Smooth muscle cell (in vitro differentiated cells): ENCODE results near the gene TRHDE. TPM values are rescaled to one million over a fixed set of nuclear protein-coding genes. Genes with fewer than 3 reads are reported as not detected.

Experiments used
- DNase-seq: peaks from one replicate; lab custom pipeline; 2025; ENCODE audit not compliant: unreplicated experiment; lab: John Stamatoyannopoulos, UW
- H2AFZ ChIP-seq: fragments of 200-600 bp; sonication (generic); 2 replicates; pipeline ENCODE4 v1.6.0; 2016; ENCODE audit warnings: antibody characterized with exemption, low read depth, mild to moderate bottlenecking
- H3F3A ChIP-seq: fragments of 200-600 bp; sonication (generic); 2 replicates; pipeline ENCODE4 v1.6.0; 2017; ENCODE audit warnings: antibody characterized with exemption, low read depth
- H3K27ac ChIP-seq: fragments of 200-600 bp; sonication (generic); 2 replicates; pipeline ENCODE4 v1.5.1; 2016; ENCODE audit warnings: low read depth, mild to moderate bottlenecking
- H3K27me3 ChIP-seq: fragments of 200-600 bp; sonication (generic); 2 replicates; pipeline ENCODE4 v1.6.1; 2016; ENCODE audit warnings: low read depth, mild to moderate bottlenecking
- H3K36me3 ChIP-seq: fragments of 200-600 bp; sonication (generic); 2 replicates; pipeline ENCODE4 v1.5.1; 2016; ENCODE audit warnings: low read depth
- H3K4me1 ChIP-seq: fragments of 200-600 bp; sonication (generic); 2 replicates; pipeline ENCODE4 v1.5.1; 2016; ENCODE audit warnings: low read depth
- H3K4me2 ChIP-seq: fragments of 200-600 bp; sonication (generic); 2 replicates; pipeline ENCODE4 v1.6.0; 2016; ENCODE audit warnings: mild to moderate bottlenecking
- H3K4me3 ChIP-seq: fragments of 200-600 bp; sonication (generic); 2 replicates; pipeline ENCODE4 v1.5.1; 2016; ENCODE audit warnings: mild to moderate bottlenecking
- H3K79me2 ChIP-seq: fragments of 200-600 bp; sonication (generic); 2 replicates; pipeline ENCODE4 v1.6.0; 2016; ENCODE audit warnings: low read depth, mild to moderate bottlenecking
- H3K9ac ChIP-seq: fragments of 200-600 bp; sonication (generic); 2 replicates; pipeline ENCODE4 v1.6.0; 2016; ENCODE audit warnings: low read depth
- H3K9me3 ChIP-seq: fragments of 200-600 bp; sonication (generic); replicated peaks from 2 replicates; pipeline ENCODE4 v1.5.1; 2016; ENCODE audit warnings: low read depth
- H4K20me1 ChIP-seq: fragments of 200-600 bp; sonication (generic); 2 replicates; pipeline ENCODE4 v1.6.0; 2016; ENCODE audit warnings: low read depth
- CTCF ChIP-seq: fragments of 200-600 bp; sonication (generic); IDR thresholded peaks from 2 replicates; pipeline ENCODE4 v1.5.1; 2017; ENCODE audit warnings: borderline replicate concordance, mild to moderate bottlenecking, antibody characterized with exemption; ENCODE audit not compliant: insufficient read depth, poor library complexity, severe bottlenecking
- WGBS: methylation state at CpG from one replicate; pipeline ENCODE4 v1.1.7; 2016; ENCODE audit warnings: low lambda C conversion rate; 5-methylcytosine and 5-hydroxymethylcytosine counted together
- polyA plus RNA-seq: library from polyadenylated mRNA; unstranded; fragments of >200 nt; fragmentation: Nextera tagmentation; extraction: Ambion mirVana; gene quantifications from 2 replicates; pipeline ENCODE4 v1.2.1, GENCODE V29; 2016
- total RNA-seq: library from RNA; depleted of rRNA; stranded (reverse); fragments of >200 nt; gene quantifications from 2 replicates; pipeline ENCODE4 v1.2.3, GENCODE V29; 2014

Gene TRHDE
- total and polyA plus RNA-seq, 2 experiments from 2014 or later, result 0.32 to 0.81 TPM

GRCh38 chr12:72448089-72448488, 175.9 kb downstream of the TRHDE start:
- Histone ChIP-seq H3K79me2 (no peaks in the 10 kb centered on the region), H3K36me3 (no peaks in the 10 kb centered on the region), H3F3A (no peaks in the 10 kb centered on the region), H3K4me1 (no peaks in the 10 kb centered on the region), H3K27ac (no peak overlapping the region), H3K9ac (no peak overlapping the region), H3K9me3 (no peaks in the 10 kb centered on the region), H3K4me3 (no peak overlapping the region), H4K20me1 (no peaks in the 10 kb centered on the region), H3K4me2 (no peak overlapping the region), H2AFZ (no peak overlapping the region), H3K27me3 (no peaks in the 10 kb centered on the region)
- no peak for DNase-seq
- no peak for TF ChIP-seq CTCF
- 100% methylated on average over 1 of the region's 1 CpG for WGBS

- Histone ChIP-seq H3K79me2 (no peaks in the 10 kb centered on the region), H3F3A (no peaks in the 10 kb centered on the region), H3K27me3 (no peaks in the 10 kb centered on the region), H3K36me3 (no peaks in the 10 kb centered on the region), H3K27ac (no peak overlapping the region), H3K4me1 (no peaks in the 10 kb centered on the region), H3K4me2 (no peak overlapping the region), H3K9ac (no peak overlapping the region), H4K20me1 (no peaks in the 10 kb centered on the region), H2AFZ (no peak overlapping the region), H3K4me3 (no peak overlapping the region), H3K9me3 (no peaks in the 10 kb centered on the region)
- TF ChIP-seq CTCF, result no peak
- no peak for DNase-seq
- 84% methylated on average over 2 of the region's 2 CpGs for WGBS
These were observed 176.6 kb downstream of the TRHDE start for GRCh38 chr12:72448805-72449204.

DNA sequence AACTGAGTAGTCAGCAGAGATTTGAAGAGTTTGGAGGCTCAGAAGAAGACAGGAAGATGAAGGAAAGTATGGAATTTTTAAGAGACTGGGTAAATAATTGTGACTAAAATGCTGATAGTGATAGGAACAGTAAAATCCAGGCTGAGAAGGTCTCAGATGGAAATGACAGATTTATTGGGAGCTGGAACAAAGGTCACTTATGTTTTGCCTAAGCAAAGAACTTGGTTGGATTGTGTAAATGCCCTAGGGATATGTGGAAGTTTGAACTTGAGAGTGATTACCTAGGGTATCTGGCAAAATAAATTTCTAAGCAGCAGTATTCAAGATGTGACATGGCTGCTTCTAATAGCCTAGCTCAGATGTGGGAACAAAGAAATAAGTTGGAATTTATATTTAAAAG, 180.9 kb downstream of the TRHDE start:
- H3K4me2 ChIP-seq, result no peak overlapping the region
- H3F3A ChIP-seq, result no peaks in the 10 kb centered on the region

More for the DNA sequence above, 180.9 kb downstream of the TRHDE start:
- Histone ChIP-seq H4K20me1 (no peaks in the 10 kb centered on the region), H3K4me3 (no peak overlapping the region), H3K79me2 (no peaks in the 10 kb centered on the region), H3K4me1 (no peaks in the 10 kb centered on the region), H3K36me3 (no peaks in the 10 kb centered on the region), H3K27me3 (no peaks in the 10 kb centered on the region), H3K27ac (no peak overlapping the region), H3K9ac (no peak overlapping the region), H3K9me3 (no peaks in the 10 kb centered on the region), H2AFZ (no peak overlapping the region)
- DNase-seq, result no peak
- TF ChIP-seq CTCF, result no peak
